GM19467 (cell line): ENCODE data around the gene OR2A14.
A peak's percentile ranks its signal among the peaks of the same experiment; 100 is the strongest.
"Not testable (repeated sequence)": the region's sequence is repeated elsewhere in the genome, so short reads cannot be mapped to it uniquely, and the experiment has no call there.

Experiments used
- ATAC-seq: cut with Tn5 transposase; IDR thresholded peaks from one replicate; pipeline ENCODE4 v1.9.1; 2021; ENCODE audit warnings: mild to moderate bottlenecking, moderate library complexity; ENCODE audit not compliant: unreplicated experiment

Gene OR2A14, protein sequence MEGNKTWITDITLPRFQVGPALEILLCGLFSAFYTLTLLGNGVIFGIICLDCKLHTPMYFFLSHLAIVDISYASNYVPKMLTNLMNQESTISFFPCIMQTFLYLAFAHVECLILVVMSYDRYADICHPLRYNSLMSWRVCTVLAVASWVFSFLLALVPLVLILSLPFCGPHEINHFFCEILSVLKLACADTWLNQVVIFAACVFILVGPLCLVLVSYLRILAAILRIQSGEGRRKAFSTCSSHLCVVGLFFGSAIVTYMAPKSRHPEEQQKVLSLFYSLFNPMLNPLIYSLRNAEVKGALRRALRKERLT

DNA sequence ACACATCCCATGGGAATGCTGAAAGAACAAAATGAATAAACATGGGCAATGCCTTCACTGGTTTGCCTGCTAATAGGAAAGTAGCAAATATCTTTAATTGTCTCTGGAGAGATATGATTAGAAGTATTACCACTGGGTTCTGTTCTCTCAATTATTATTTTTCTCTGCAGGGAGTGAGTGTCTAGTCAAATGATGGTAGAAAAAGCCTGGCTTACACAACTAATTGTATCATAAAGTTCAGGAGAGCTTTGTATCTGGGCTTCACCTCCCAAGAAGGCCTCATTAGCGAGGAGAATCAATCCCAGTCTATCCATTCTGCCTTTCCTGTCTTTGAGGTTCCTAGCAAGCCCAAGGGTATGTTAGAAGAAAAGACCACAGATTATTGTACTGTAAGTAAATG lies at the start of gene OR2A14:
Gene OR2A14, plus strand, starts transcription at position 301 of the 400 bp plus-strand sequence. CDS start 5,937 bp downstream, outside the sequence.
- no peak for ATAC-seq

DNA sequence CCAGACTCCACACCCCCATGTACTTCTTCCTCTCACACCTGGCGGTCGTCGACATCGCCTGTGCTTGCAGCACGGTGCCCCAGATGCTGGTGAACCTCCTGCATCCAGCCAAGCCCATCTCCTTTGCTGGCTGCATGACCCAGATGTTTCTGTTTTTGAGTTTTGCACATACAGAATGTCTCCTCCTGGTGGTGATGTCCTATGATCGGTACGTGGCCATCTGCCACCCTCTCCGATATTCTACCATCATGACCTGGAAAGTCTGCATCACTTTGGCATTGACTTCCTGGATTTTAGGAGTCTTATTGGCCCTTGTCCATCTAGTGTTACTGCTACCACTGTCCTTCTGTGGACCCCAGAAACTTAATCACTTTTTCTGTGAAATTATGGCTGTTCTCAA lies 48.6 kb upstream of the OR2A14 start:
- ATAC-seq = no peak

DNA sequence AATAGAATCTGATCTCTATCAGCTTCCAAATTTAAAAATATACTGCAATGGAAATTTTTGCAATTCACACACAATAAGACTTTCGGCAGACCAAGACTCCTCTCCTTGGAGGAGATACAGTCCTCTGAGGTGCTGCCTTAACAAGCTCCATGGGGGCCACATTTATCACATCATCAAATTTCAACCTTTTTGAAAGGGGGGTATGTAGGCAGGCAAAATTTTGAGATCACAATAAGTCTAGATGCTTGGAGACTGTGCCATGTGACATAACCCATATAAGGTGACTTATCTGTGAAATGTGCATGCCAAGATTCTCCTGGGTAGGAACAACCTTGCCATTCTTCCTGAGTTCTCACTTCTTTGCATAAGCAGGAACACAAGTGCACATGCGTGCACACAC lies 37.0 kb upstream of the OR2A14 start, which contains the start of gene OR2A12:
Gene OR2A12, plus strand, starts transcription at position 301 of the 400 bp plus-strand sequence. CDS start 8,830 bp downstream, outside the sequence.
- no peak for ATAC-seq

DNA sequence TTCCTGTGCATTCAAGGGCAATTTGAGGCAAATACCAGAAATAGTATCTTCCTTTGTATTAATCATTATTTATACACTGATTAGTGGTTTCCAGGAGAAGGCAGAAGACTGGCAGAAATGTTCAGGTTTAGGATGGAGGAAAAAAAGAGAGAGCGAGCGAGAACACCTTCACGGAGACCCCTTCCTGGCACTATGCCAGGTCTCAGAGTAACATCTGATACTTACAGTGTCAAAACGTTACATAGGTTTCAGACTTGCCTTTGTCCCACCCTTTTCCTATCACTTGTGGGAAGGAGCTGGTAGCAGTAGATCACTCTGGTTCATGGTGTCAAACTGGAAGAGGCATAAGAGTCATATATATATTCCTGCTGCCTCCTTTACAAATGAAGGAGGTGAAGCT lies 36.2 kb upstream of the OR2A14 start:
- no peak for ATAC-seq

DNA sequence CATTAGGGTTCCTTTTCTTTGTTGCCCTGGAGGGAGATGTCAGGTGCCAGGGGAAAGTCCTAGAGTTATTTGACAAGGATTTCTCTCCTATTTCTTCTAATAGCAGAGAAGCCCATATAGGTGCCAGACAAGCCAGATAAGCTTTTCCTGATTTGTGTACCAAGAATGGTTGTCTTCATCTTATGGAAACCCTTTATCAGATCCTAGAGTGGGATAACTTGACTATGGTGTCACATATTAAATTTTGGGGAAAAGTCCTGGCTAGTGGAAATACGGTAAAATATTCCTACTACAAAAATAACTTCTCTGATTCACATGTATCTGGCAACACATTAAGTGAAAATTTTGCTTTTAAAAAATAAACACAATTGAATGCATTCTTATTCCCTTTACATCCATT lies 35.7 kb upstream of the OR2A14 start:
- no peak for ATAC-seq

DNA sequence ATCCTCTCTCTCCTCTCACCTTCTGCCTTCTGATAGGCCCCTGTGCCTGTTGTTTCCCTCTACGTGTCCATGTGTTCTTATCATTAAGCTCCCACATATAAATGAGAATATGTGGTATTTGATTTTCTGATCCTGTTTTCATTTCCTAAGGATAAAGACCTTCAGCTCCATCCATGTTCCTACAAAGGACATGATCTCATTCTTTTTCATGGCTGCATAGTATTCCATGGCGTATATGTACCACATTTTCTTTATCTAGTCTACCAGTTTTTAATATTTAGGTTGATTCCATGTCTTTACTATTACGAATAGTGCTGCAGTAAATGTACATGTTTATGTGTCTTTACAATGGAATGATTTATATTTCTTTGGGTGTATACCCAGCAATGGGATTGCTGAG lies 32.3 kb upstream of the OR2A14 start:
- ATAC-seq = no peak

DNA sequence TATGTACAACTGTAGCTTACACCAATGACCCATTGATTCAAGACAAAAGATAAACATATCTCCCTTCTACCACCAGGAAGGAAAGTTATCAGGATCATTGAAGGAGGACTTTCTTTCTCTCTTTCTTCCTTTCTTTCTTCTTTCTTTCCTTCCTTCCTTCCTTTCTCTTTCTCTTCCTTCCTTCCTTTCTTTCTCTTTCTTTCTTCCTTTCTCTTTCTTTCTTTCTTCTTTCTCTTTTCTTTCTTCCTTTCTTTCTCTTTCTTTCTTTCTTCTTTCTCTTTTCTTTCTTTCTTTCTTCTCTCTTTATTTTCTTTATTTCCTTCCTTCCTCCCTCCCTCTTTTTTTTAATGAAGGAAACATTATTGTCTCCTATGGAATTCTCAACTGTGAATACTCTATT lies 24.2 kb upstream of the OR2A14 start:
- ATAC-seq = no peak

DNA sequence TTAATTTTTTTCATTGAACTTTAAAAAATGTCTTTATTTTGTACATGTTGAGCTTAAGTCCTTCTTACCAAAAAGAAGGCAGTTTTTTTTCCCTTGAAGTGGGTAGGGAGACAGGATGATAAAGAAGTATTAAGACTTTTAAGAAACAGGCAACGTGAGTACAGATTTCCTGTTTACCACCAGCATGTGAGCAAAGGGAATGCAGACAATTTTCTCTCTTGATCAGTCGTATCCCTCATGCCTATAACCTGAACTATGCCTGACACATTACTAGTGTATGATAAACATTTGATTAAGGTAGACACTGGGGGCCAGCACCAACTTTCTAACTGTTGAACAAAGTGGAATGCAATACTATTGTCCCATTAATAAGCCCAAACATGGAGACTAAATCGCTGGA lies 22.4 kb upstream of the OR2A14 start:
- ATAC-seq = no peak

DNA sequence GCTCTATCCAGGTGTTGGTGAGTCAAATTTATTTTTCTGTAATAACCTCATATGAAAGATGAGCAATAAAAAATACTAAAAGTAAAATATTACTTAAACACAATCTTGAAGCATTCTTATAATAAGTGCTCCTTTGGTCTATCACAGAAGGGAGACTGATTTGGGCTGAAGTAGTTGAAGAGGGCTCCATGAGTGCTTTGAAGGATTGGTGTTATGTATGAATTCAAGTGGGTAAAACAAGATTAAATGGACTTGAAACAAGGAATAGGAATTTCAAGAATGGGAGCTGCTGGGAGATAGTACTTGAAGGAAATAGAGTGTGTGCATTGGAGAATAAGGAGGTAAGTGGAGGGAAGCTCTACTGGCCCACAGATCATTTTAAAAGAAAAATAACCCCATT lies 20.9 kb upstream of the OR2A14 start:
- ATAC-seq = no peak

DNA sequence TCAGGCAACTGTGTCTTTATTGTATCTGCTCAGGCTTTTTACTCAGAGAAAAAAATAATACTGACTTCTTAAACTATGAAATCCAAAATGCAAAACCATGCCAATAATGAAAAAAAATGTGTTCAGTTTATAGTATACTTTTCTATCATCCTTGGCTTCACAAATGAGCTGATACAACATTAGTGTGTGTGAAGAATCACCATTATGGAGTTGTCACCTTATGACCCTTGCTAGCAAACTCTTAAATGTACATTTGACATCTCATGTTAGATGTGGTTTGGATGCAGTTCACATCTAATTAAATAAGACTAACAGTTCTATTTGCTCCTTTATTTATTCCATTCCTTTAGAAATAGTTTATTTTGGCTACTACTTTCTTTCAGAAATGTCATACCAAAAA lies 17.8 kb upstream of the OR2A14 start:
- no peak for ATAC-seq

DNA sequence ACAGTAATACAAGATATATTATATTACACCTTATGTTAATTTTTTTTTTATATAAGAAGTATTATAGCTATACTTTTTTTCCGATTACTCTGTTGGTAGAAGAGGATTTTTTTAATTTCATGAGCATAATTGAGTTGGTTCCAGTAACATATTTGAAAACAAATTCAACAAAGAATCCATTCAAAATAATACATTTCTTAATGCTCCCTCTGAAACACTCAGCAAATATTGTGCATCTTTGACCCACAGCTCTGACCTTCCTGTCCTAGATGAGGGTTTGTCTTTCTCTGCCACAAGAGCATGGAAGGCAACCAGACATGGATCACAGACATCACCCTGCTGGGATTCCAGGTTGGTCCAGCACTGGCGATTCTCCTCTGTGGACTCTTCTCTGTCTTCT lies 13.7 kb upstream of the OR2A14 start, which contains the start of gene OR2A2:
Gene OR2A2, plus strand, starts transcription at position 301 of the 400 bp plus-strand sequence. Its CDS starts 0 bp downstream, at position 301.
- ATAC-seq = no peak

DNA sequence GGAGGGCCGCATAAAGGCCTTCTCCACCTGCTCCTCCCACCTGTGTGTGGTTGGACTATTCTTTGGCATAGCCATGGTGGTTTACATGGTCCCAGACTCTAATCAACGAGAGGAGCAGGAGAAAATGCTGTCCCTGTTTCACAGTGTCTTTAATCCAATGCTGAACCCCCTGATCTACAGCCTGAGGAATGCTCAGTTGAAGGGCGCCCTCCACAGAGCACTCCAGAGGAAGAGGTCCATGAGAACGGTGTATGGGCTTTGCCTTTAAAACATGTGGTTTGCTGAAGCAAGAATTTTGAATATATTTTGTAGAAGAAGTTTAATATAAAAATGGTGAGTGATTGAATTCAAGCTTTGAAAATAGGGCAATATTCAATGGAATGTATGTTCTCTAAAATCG lies 12.7 kb upstream of the OR2A14 start:
- ATAC-seq = no peak

DNA sequence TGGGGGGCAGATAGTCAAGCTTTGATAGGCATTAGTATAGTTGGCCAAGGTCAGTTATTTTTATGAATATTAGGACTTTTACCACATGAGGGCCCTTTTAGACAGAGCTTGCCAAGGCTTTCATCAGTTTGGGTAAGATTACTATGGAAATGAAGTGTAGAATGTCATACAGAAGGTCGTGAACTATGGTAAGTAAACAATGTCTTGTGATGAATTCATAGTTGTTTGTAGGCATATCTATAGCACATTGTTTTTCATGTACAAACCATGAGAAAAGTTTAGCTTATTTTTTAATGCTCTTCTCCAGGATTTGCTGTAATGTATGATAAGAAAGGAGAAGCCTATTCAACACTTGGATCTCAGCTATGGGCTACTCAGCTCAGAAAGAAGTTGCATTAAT lies 9.3 kb upstream of the OR2A14 start:
- ATAC-seq = no peak

DNA sequence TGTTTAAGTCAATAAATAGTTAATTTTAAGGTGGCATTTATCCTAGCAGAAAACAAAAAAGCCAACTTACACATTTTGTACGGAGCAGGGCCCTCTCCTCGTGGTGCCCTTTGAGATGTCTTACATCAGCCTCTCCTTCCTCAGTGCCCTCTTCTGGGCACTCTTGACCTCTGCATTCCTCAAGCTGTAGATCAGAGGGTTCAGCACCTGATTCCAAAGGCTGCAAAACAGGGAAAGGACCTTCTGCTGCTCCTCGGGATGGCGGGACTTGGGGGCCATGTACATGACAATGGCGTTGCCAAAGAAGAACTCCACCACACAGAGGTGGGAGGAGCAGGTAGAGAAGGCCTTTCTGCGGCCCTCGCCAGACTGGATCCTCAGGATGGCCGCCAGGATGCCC lies 4.6 kb upstream of the OR2A14 start:
- no peak for ATAC-seq

DNA sequence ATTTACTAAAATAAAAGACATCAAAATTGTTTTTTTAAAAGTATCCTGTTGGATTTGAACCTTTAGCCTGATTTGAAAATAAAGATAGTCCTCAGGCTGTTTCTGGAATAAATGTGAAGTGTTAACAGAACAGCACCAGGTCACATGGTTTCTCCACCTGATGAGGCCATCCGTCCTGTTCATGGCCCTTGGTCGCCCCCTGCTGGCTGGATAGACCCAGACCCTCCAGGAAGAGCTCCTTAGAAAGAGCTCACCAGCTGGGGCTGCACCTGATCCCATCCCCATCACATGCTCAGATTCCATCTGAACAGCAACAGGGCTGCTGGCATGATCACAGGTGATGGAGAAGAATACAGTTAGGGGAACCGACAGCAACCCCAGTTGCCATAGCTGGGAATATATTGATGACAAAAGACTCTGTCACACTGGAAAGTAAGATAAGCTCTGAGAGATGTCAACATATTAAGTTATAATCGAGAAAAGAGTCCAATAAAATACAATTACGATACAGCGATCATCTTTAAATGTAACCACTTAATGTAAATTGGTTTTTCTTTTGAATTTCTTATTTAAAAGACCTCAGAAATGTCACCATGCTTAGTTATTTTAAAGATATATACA lies 4.8 kb downstream of the OR2A14 start:
- ATAC-seq = peak; percentile 100

DNA sequence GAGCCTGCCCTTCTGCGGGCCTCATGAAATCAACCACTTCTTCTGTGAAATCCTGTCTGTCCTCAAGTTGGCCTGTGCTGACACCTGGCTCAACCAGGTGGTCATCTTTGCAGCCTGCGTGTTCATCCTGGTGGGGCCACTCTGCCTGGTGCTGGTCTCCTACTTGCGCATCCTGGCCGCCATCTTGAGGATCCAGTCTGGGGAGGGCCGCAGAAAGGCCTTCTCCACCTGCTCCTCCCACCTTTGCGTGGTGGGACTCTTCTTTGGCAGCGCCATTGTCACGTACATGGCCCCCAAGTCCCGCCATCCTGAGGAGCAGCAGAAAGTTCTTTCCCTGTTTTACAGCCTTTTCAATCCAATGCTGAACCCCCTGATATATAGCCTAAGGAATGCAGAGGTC lies 6.6 kb downstream of the OR2A14 start:
- ATAC-seq = not testable (repeated sequence)

DNA sequence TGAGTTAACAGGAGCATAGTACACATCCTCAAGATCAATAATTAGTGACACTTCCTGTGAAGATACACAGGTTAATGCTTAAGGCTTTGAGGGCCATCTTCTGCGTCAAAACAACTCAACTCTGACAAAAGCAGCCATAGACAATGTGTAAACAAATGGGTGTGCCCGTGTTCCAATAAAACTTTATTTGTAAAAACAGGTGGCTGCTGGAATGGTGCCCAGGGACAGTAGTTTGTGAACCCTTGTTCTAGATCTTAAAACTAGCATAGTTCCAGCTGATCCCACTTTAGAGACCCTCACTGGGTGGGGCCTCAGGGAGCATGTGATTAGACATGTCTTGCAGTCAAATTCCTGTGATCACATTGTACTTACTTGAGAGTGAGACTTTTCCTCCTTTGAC lies 7.8 kb downstream of the OR2A14 start:
- no peak for ATAC-seq

DNA sequence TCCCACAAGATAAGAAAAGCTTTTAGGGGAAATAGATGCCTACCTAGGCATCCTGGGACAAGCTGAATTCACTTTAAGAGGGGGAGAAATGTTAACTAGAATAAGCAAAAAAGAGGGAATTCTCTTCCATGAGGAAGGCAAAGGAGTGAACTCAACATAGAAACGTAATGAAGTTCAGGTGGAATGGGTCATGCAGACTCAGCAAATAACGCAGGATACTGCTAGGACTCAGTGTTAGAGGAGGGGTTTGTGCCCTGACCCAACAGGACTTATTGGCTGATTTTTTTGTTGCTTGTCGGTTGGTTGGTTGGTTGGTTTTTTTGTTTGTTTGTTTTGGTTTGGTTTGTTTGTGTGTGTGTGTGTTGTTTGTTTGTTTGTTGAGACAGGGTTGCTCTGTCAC lies 9.3 kb downstream of the OR2A14 start:
- no peak for ATAC-seq

DNA sequence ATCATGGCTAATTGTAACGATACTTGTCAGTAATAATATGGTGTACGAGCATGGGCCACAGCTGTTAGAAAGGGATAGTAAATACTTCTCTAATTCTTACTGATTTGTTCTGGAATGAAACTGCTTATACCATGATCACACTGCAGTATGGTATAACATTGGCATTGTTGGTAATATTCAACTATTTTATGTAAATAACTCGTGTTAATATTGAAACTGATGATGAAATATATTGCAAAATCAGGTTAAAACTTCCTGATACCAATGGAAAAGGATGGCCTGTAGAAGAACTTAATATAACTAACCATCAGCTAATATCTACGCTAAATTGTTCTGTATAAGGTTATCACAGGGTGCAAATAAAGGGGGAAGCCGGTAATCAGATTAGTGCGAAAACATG lies 10.3 kb downstream of the OR2A14 start:
- no peak for ATAC-seq

DNA sequence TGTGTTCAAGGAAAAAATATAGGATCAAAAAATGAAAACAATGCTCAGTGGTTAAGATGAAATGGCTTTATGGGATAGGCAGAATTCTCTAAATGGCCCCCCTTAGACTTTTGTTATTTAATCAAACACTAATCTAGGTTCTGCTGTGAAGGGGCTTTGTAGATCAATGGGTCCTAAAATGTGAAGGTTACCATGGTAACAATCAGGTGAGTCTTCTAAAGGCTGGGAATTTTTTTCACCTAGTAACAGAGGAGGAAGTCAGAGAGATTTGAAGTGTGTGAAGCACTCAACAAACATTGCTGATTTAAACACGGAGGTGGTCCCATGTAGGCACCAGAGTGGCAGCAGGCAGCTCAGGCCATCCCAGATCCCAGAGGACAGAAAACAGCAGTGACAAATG lies 11.1 kb downstream of the OR2A14 start:
- no peak for ATAC-seq

DNA sequence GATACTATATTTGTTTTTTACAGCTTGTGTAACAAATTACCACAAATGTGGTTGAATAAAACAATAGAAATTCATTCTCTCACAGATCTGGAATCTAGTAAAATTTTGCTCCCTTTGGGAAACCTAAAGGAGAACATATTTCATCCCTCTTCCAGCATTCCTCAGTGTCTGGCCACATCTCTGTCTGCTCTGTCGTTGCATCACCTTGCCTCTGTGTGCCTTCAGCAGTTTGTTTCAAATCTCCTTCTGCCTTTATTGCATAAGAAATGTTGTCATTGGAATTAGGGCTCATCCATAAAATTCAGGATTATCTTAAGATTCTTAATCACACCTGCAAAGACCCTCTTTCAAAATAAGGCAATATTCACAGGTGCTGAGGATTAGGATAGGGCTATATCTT lies 14.5 kb downstream of the OR2A14 start:
- no peak for ATAC-seq

DNA sequence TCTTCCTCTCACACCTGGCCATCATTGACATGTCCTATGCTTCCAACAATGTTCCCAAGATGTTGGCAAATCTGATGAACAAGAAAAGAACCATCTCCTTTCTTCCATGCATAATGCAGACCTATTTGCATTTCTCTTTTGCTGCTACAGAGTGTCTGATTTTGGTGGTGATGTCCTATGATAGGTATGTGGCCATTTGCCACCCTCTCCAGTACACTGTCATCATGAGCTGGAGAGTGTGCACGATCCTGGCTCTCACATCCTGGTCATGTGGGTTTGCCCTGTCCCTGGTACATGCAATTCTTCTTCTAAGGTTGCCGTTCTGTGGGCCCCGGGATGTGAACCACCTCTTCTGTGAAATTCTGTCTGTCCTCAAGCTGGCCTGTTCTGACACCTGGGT lies 19.2 kb downstream of the OR2A14 start:
- ATAC-seq = no peak

DNA sequence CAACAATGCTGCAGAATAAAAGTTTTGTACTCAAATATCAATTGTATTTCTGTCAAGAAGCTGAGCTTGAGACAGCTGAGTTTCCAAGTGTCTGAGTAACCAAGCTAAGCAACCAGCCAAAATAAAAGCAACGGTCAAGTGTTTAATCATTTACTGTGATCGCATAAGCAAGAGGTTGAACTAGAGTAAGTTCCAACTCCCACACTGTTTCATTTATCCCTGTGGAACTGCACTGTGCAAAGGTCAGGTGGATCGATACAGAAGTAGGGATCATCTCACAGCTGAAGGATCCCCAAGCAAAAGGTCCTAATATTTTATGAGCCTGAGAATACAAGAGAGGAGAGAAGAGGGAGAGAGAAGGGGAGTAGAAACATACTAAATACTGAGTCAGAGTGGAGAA lies 21.4 kb downstream of the OR2A14 start:
- no peak for ATAC-seq
